Measurements from ENCODE around the gene DDX31.

Gene DDX31

DNA sequence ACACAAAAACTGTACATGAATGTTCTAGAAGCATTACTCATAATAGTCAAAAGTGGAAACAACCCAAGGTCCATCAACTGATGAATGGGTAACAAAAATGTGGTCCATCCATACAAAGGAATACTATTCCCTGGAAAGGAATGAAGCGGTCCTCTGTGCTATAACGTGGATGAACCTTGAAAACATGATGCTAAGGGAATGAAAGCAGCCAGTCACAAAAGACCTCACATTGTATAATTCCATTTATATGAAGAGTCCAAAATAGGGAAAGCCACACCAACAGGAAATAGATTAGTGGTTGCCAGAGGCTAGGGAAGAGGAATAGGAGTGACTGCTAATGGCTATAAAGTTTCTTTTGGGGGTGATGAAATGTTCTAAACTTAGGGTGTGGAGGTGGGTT lies 110.1 kb downstream of the DDX31 start:
- no peak overlapping the region for H3K4me3 ChIP-seq (ENCODE audit: low read depth, low read length)
- no peaks in the 10 kb centered on the region for H3K27me3 ChIP-seq (ENCODE audit: control insufficient read depth, insufficient read depth, low read length)
- no peaks in the 10 kb centered on the region for H3K9me3 ChIP-seq (ENCODE audit: control insufficient read depth, insufficient read depth, low read length)
- H3K4me1 ChIP-seq (ENCODE audit: control insufficient read depth, insufficient read depth, low read length), result 0 out of 2 replicates have a peak, but pooled peaks cover 5% of the 10 kb centered on the region
- H3K36me3 ChIP-seq (ENCODE audit: control insufficient read depth, insufficient read depth, low read length), result no peaks in the 10 kb centered on the region
- H3K27ac ChIP-seq (ENCODE audit: low read depth, low read length), result no peak overlapping the region
- H3K9ac ChIP-seq (ENCODE audit: low read depth, low read length), result no peak overlapping the region

DNA sequence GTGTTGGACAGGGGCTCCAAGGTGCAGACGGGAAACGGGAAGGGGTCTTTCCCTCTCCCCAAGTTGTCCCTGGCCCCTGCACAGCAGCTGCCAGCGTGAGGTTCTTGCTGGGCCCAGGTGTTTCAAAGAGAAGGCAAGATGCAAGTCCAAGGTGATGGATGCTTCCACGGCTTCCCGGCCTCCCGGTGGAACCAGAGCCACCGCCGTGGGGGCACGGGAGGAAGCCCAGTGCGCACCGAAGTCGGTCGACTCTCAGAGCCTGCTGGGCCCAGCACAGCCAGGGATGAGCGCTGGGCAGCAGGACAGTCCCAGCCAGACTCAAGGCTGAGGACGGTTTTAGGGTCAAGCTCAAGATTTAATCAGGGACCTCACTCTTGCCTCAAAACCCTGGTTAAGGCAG lies 112.6 kb downstream of the DDX31 start:
- no peaks in the 10 kb centered on the region for H3K4me1 ChIP-seq (ENCODE audit: control insufficient read depth, insufficient read depth, low read length)
- no peak overlapping the region for H3K9ac ChIP-seq (ENCODE audit: low read depth, low read length)
- H3K27ac ChIP-seq (ENCODE audit: low read depth, low read length), result no peak overlapping the region
- H3K36me3 ChIP-seq (ENCODE audit: control insufficient read depth, insufficient read depth, low read length), result no peaks in the 10 kb centered on the region
- H3K27me3 ChIP-seq (ENCODE audit: control insufficient read depth, insufficient read depth, low read length), result no peaks in the 10 kb centered on the region
- no peaks in the 10 kb centered on the region for H3K9me3 ChIP-seq (ENCODE audit: control insufficient read depth, insufficient read depth, low read length)
- no peak overlapping the region for H3K4me3 ChIP-seq (ENCODE audit: low read depth, low read length)

DNA sequence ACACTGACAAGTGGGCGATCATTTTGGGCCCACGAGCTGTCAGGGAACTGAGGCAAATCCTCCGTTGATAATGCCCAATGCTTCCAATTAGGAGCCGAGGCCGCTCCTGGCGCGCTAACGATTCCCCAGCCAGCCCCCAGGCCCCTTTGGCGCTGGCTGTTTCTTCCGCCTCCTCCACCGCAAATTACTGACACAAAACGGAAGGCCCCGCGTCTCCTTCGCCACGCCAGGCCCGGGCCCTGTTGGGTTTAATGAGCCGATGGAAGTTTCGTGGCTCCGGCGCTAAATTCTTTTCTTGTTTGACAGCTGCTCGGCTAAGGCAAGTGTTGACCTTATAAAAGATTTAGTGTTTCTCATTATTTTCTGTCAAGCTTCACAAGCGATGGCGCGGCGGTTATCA lies 113.1 kb downstream of the DDX31 start:
- no peaks in the 10 kb centered on the region for H3K27me3 ChIP-seq (ENCODE audit: control insufficient read depth, insufficient read depth, low read length)
- no peak overlapping the region for H3K4me3 ChIP-seq (ENCODE audit: low read depth, low read length)
- no peaks in the 10 kb centered on the region for H3K36me3 ChIP-seq (ENCODE audit: control insufficient read depth, insufficient read depth, low read length)
- no peaks in the 10 kb centered on the region for H3K9me3 ChIP-seq (ENCODE audit: control insufficient read depth, insufficient read depth, low read length)
- no peak overlapping the region for H3K9ac ChIP-seq (ENCODE audit: low read depth, low read length)
- no peak overlapping the region for H3K27ac ChIP-seq (ENCODE audit: low read depth, low read length)
- H3K4me1 ChIP-seq (ENCODE audit: control insufficient read depth, insufficient read depth, low read length), result no peaks in the 10 kb centered on the region

DNA sequence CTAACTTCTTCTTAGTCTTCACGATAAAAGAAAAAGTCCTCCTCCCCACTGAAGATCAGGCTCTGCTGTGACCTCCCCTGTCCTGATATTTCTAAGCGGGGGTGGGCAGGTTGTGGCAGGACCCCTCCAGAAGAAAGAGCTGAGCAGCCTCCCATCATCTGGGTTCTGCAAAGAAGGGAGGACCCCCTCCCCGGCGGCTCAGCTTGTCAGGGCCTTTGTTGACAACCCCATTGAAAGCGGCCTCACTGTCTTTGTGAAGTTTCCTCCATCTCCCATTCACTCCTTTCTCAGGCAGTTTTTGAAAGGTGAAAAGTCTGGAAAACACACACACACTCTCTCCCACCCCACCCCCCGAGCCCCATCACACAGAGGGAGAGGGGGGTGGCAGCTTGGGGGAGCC lies 113.5 kb downstream of the DDX31 start:
- H3K27me3 ChIP-seq (ENCODE audit: control insufficient read depth, insufficient read depth, low read length), result no peaks in the 10 kb centered on the region
- no peaks in the 10 kb centered on the region for H3K36me3 ChIP-seq (ENCODE audit: control insufficient read depth, insufficient read depth, low read length)
- H3K9ac ChIP-seq (ENCODE audit: low read depth, low read length), result no peak overlapping the region
- no peaks in the 10 kb centered on the region for H3K4me1 ChIP-seq (ENCODE audit: control insufficient read depth, insufficient read depth, low read length)
- no peak overlapping the region for H3K27ac ChIP-seq (ENCODE audit: low read depth, low read length)
- no peak overlapping the region for H3K4me3 ChIP-seq (ENCODE audit: low read depth, low read length)
- H3K9me3 ChIP-seq (ENCODE audit: control insufficient read depth, insufficient read depth, low read length), result no peaks in the 10 kb centered on the region

DNA sequence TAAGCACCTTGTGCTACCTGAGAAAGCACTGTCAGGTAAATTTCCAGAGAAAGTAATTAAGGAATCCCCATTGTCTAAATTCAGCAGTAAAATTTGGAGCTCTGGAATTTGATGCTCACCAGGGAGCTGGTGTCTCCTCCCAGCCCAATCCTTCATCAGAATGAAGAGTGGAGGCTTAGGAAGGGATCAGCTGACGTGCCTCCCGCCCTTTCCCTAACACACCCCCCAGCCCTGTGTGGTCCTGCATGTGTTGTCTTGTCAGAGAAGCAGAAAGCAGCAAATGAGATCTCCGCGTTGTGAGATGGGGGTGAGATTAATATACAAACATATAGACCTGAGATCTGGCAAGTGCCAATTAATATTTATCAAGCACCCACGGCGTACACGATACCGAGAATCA lies 114.3 kb downstream of the DDX31 start:
- no peak overlapping the region for H3K9ac ChIP-seq (ENCODE audit: low read depth, low read length)
- no peaks in the 10 kb centered on the region for H3K4me1 ChIP-seq (ENCODE audit: control insufficient read depth, insufficient read depth, low read length)
- H3K27me3 ChIP-seq (ENCODE audit: control insufficient read depth, insufficient read depth, low read length), result no peaks in the 10 kb centered on the region

DNA sequence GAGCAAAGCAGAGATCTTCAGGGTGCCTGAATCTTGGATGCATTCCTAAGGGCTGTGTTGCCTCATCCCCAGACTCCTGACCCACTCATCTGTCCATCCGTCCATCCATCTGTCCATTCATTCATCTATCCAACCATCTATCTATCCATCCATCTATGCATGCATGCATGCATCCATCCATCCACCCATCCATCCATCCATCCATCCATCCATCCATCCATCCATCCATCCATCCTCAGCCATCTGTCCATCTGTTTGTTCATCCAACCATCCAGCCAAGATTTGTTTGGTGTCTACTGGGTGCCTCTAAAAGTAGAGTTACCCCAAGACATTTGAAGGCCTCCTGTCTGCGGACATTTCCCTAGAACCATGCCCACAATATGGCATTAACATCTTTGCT lies 115.0 kb downstream of the DDX31 start:
- no peak overlapping the region for H3K4me3 ChIP-seq (ENCODE audit: low read depth, low read length)
- H3K4me1 ChIP-seq (ENCODE audit: control insufficient read depth, insufficient read depth, low read length), result no peaks in the 10 kb centered on the region
- no peaks in the 10 kb centered on the region for H3K9me3 ChIP-seq (ENCODE audit: control insufficient read depth, insufficient read depth, low read length)
- H3K27ac ChIP-seq (ENCODE audit: low read depth, low read length), result no peak overlapping the region
- no peaks in the 10 kb centered on the region for H3K27me3 ChIP-seq (ENCODE audit: control insufficient read depth, insufficient read depth, low read length)
- no peak overlapping the region for H3K9ac ChIP-seq (ENCODE audit: low read depth, low read length)
- no peaks in the 10 kb centered on the region for H3K36me3 ChIP-seq (ENCODE audit: control insufficient read depth, insufficient read depth, low read length)

More for the DNA sequence above, 114.3 kb downstream of the DDX31 start:
- Histone ChIP-seq H3K4me3 (ENCODE audit: low read depth, low read length) (no peak overlapping the region), H3K27ac (ENCODE audit: low read depth, low read length) (no peak overlapping the region), H3K9me3 (ENCODE audit: control insufficient read depth, insufficient read depth, low read length) (no peaks in the 10 kb centered on the region), H3K36me3 (ENCODE audit: control insufficient read depth, insufficient read depth, low read length) (no peaks in the 10 kb centered on the region)

DNA sequence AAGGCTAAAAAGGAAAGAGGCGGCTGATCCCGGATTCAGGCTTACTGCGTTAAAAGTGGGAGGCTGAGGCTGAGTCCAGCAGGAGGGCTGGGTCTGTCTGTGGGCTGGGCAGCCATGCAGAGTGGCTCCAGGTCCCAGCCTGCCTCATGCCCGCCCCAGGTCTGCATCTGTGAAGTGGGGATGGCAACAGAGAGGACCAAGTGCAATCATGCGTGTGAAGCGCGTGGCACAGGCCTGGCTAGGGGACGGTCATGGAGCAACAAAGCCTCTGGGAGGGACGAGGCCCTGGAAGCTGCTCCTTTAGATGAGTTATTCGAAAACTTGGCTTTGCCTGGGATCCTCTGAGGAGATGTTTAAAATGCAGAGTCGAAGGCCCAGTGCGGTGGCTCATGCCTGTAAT lies 117.7 kb downstream of the DDX31 start:
- Histone ChIP-seq H3K9ac (ENCODE audit: low read depth, low read length) (no peak overlapping the region), H3K27me3 (ENCODE audit: control insufficient read depth, insufficient read depth, low read length) (no peaks in the 10 kb centered on the region), H3K9me3 (ENCODE audit: control insufficient read depth, insufficient read depth, low read length) (no peaks in the 10 kb centered on the region), H3K4me1 (ENCODE audit: control insufficient read depth, insufficient read depth, low read length) (no peaks in the 10 kb centered on the region; the same call in 1 of the 2 replicates), H3K27ac (ENCODE audit: low read depth, low read length) (no peak overlapping the region), H3K4me3 (ENCODE audit: low read depth, low read length) (no peak overlapping the region), H3K36me3 (ENCODE audit: control insufficient read depth, insufficient read depth, low read length) (no peaks in the 10 kb centered on the region)

DNA sequence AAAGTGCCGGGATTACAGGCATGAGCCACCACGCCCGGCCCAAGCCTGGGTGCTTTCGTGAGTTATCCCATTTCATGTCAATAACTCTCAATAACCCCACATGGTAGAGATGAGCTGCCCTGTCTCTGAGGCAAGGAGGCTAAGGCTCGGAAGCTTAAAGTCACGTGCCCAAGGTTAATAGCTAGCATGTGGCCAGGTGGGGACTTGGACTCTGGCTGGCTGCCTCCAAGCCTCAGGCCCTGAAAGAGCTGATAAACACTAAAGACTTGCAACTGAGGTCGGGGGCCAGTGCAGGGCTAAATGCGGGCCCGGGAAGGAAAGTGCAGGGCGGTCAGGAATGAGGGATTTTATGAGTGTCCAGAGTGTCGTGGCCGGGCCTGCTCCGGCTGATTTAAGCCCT lies 118.2 kb downstream of the DDX31 start:
- Histone ChIP-seq H3K4me1 (ENCODE audit: control insufficient read depth, insufficient read depth, low read length) (peaks cover 5% of the 10 kb centered on the region; the same call in 1 of the 2 replicates), H3K9me3 (ENCODE audit: control insufficient read depth, insufficient read depth, low read length) (no peaks in the 10 kb centered on the region), H3K27me3 (ENCODE audit: control insufficient read depth, insufficient read depth, low read length) (no peaks in the 10 kb centered on the region), H3K9ac (ENCODE audit: low read depth, low read length) (no peak overlapping the region), H3K27ac (ENCODE audit: low read depth, low read length) (no peak overlapping the region), H3K4me3 (ENCODE audit: low read depth, low read length) (no peak overlapping the region), H3K36me3 (ENCODE audit: control insufficient read depth, insufficient read depth, low read length) (no peaks in the 10 kb centered on the region)

DNA sequence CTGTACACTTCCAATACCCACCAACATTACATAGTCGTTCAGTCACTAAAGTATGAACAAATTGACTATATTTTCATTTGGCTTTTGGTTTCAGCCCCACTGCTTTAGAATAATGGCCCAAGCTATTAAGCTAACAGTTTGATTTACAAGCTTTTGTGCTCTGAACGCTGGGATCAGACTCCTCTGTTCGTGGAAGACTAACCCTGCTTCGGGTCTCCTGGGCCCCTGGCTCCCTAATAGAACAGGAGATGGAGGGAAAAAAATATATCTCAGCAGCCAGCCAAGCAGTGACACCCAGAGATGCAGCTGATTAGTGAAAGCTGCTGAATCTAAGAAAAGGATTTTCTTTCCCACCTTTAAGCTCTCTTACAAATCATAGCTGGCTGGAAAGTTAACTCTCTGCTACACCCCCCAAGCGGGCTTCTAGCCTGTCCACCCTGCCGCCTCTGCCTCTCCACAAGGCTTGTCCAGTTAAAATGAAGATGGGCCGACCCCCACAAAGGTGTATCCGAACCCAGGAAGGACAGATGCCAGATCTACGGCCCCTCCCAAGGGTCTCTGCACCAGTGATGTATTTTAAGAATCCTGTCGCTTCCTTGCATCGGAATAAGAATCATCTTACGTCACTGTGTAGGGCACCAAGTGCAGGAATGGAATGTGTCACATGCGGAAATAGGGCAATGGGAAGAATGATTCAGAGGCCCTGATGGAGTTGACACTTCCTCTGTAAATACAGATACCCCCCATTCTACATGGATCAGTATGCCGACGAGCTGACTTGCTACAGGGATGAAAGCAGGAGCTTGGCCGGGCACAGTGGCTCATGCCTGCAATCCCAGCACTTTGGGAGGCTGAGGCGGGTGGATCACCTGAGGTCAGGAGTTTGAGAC lies 120.8 kb downstream of the DDX31 start:
- Histone ChIP-seq H3K4me1 (ENCODE audit: control insufficient read depth, insufficient read depth, low read length) (peaks cover 12% of the 10 kb centered on the region; the same call in 1 of the 2 replicates), H3K27ac (ENCODE audit: low read depth, low read length) (no peak overlapping the region), H3K9me3 (ENCODE audit: control insufficient read depth, insufficient read depth, low read length) (no peaks in the 10 kb centered on the region), H3K9ac (ENCODE audit: low read depth, low read length) (no peak overlapping the region), H3K36me3 (ENCODE audit: control insufficient read depth, insufficient read depth, low read length) (no peaks in the 10 kb centered on the region), H3K4me3 (ENCODE audit: low read depth, low read length) (no peak overlapping the region), H3K27me3 (ENCODE audit: control insufficient read depth, insufficient read depth, low read length) (no peaks in the 10 kb centered on the region)

DNA sequence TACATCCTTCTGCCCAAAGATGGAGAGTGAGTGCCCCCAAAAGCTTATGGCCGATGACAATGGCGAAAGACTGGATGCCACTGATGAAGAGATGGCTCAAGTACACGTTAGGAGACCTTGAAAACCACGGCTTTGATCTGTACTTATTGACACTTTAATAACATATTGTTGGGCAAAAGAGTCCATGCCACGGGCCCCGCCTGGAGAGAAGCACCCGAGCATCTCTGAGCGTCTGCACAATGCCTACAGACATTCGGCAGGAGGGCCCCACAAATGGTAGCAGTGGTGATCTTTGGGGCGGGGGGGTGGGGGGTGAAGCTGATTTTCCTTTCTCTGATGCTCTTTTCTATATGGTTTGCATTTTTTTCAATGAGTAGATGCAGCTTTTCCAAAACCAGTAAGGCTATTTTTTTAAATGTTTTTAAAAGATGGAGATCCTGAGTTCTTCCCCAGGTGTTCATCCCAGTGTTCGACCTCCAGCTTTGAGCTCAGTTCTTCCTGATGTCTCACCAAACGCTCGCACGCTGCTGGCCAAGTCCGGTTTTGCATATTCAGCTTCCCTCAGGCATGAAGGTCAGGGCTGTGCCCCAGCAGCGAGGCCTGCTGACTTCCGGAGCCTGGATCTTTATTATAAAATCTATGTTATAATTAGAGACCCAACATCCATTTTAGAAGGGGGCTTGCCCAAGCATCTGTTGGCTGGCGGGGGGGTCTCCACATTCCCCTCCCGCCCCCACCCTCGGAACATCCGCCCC lies 121.6 kb downstream of the DDX31 start:
- Histone ChIP-seq H3K9ac (ENCODE audit: low read depth, low read length) (no peak overlapping the region), H3K9me3 (ENCODE audit: control insufficient read depth, insufficient read depth, low read length) (no peaks in the 10 kb centered on the region), H3K4me3 (ENCODE audit: low read depth, low read length) (no peak overlapping the region), H3K27me3 (ENCODE audit: control insufficient read depth, insufficient read depth, low read length) (no peaks in the 10 kb centered on the region), H3K4me1 (ENCODE audit: control insufficient read depth, insufficient read depth, low read length) (peaks cover 12% of the 10 kb centered on the region; the same call in 1 of the 2 replicates), H3K27ac (ENCODE audit: low read depth, low read length) (no peak overlapping the region), H3K36me3 (ENCODE audit: control insufficient read depth, insufficient read depth, low read length) (no peaks in the 10 kb centered on the region)

DNA sequence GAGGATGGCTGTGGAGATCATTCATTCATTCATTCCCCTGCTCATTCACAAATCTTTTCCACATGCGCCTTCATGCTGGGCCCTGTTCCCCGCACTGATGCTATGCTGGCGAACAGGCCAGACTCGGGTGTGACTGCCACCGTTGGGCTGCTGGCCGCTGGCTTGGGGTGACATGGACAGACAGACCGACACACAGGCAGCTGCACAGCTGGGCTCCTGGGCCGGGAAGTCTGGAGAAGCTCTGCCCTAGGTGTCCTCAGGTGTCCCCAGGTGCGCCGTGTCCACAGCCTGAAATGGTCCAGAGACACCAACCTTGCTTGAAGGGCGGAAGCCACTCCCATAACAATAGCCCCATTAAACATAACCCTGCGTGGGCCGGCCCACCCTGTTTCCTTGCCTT lies 122.3 kb downstream of the DDX31 start:
- Histone ChIP-seq H3K9me3 (ENCODE audit: control insufficient read depth, insufficient read depth, low read length) (no peaks in the 10 kb centered on the region), H3K27ac (ENCODE audit: low read depth, low read length) (no peak overlapping the region), H3K36me3 (ENCODE audit: control insufficient read depth, insufficient read depth, low read length) (no peaks in the 10 kb centered on the region), H3K4me3 (ENCODE audit: low read depth, low read length) (no peak overlapping the region), H3K4me1 (ENCODE audit: control insufficient read depth, insufficient read depth, low read length) (peaks cover 12% of the 10 kb centered on the region; the same call in 1 of the 2 replicates), H3K27me3 (ENCODE audit: control insufficient read depth, insufficient read depth, low read length) (no peaks in the 10 kb centered on the region), H3K9ac (ENCODE audit: low read depth, low read length) (no peak overlapping the region)
